ENCODE results near the gene AGRP.

The AGRP gene

DNA sequence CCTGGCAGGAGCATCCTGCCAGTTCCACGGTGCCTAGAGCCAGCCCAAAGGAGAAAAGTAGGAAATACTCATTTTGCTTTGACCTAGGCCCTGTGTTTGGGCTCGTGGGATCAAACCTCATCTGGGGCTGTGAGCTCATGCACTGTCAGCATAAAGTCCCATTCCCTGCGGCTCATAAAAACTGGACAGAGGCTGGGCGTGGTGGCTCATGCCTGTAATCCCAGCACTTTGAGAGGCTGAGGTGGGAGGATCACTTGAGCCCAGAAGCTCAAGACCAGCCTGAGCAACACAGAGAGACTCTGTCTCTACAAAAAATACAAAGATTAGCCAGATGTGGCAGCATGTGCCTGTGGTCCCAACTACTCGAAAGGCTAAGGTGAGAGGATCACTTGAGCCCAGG is 20.3 kb downstream of the AGRP start:
- DNase-seq, result no peak

DNA sequence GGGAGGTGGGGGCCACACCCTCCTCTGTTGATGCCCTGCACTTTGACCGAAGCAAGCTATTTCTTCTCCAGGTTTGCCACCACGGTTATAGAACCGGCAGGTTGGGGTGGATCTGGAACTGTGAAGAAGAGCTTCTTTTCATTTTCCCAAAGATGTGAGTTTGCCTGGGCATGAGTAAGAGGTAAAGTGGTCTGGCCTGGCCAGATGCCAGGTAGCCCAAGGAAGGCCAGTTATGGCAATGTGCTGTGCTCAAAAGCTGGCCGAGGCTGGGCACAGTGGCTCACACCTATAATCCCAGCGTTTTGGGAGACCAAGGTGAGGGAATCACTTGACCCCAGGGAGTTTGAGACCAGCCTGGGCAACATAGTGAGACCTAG is 21.1 kb downstream of the AGRP start:
- DNase-seq, result no peak

DNA sequence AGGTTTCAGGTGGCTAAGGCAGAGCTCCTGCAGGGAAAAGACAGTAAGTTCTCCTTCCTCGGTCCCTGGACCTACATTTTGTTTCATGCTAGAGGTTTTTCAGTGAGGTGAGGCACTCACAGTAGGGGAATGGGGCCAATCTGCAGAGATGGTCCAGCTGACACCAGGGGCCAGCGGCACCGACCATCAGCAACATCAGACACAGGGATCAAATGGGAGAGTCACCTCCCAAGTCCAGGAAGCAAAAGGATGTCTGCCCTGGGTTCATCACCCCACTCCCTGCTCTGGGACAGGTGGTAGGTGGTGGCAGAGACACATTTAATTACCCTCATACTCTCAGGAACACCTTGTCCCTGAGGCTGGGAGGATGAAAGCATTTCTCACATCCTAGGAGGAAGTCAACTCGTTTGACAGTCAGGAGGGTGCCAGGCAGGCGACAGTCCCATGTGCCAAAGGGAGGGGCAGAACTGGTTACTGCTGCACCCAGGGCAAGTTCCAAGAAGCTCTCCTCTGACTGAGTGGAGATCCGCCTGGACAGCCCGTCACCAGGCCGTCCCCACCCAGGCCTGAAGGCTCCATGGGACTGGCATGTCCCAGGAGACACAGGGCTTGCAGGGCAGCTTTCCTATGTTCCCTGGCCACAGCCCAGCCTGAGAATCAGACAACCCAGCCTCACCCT is 21.6 kb downstream of the AGRP start:
- DNase-seq, result no peak

DNA sequence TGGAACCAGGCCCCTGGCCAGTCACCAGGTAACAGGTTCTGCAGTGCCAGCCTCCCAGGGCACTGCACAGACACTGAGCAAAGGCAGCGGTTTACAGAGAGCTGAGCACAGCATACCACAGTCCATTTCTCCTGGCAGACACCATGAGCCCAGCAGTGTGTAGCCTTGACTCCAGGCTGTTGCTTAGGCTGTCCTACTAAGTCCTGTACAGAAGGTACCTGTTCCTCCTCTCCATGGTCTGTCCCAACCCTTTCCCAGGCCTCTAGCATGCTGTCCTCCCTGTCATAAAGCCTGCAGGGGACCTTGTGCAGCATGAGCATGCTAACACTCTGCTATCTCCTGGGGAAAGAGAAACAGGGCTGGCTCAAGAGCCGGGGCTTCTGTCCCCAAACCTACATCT is 22.4 kb downstream of the AGRP start:
- DNase-seq, result no peak

DNA sequence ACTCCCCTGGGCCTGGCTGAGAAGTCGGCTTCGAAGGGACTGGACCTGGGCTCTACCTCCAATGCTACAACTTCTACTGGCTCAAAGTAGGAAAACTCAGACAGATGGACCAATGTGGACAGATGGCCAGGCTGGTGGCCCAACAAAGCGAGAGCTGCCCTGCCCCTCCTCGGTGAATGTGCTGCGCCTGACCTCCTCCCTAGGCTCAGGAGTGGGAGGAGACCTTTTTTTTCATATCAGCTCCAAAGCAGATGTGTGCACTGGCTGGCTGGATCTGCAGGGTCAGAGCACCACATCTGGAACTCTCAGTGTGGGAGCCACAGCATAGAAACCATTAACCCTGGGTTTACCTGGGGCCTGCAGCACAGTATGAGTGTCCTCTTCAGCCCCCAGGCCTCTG is 23.2 kb downstream of the AGRP start:
- DNase-seq, result no peak

DNA sequence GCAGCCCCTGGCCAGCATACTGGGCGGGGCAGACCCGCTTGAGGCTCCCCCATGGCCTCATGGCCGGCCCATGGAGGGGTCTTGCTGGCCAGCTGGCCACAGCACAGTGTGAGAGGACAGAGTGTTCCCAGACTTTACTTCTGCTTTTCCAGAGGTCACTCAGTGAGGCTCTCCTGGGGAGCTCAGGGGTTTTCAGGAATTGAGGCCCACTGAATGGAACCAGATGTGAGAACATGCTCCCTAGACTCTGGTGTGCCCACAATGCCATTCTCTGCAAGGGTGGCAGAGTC is 23.5 kb downstream of the AGRP start:
- no peak for DNase-seq

DNA sequence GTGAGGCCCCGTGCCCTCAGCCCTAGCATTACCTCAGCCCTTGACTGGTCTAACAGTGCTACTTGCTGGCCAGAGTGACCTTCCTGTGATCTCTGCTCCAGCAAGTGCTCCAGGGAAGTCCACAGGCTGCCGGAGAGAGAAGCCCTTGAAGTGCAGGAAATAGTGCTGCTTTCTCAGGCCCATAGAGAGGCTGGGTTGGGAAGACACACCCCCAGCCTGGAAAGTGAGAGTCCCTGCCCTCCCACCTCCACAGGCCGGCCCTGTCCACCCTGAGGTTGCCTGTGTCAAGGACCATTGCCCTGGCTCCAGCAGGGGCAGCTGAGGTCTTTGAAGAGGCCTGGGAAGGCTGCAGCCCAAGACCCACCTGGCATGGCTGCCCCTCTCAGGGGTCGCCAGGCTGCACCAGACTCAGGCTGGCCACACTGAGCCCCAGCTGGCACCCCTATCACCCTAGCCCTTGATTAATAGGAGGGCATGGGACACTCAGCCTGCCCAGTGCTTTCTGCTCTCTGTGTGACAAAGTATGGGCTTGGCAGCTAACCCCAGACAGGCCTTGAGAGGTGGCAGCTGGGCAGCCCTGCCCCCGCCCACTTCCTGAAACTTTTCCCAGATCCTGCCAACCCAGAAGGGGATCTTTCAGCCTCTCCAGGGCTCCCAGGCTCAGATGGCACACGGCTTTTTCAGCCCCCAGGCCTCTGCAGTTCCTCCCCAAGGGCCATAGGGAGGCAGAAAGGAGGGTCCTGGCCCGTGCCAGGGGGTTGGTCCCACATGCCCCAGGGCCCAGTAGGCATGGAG is 24.1 kb downstream of the AGRP start:
- no peak for DNase-seq

DNA sequence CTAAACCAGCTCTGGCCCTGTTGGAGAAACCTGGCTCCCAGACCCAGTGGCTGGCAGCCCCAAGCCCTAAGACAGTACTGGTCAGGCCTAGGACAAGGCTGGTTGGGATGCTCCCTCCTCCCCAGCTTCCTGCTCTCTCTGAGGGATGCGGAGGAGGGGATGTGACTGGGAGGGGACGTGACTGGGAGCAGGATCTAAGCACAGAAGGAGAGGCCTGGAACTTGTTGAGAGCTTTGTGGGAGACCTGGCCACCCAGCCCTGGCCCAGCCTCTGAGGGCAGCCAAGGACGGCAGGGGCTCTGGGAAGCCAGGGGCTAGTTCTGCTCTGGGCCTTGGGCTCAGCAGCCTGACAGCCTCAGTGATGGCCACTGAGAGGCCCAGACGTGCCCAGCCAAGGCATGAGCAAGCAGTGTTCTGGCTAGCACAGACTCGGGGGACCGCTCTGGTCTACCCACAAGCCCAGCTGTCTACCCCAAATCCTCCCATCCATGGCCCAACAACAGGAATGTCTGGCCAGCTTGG is 25.2 kb downstream of the AGRP start:
- no peak for DNase-seq

DNA sequence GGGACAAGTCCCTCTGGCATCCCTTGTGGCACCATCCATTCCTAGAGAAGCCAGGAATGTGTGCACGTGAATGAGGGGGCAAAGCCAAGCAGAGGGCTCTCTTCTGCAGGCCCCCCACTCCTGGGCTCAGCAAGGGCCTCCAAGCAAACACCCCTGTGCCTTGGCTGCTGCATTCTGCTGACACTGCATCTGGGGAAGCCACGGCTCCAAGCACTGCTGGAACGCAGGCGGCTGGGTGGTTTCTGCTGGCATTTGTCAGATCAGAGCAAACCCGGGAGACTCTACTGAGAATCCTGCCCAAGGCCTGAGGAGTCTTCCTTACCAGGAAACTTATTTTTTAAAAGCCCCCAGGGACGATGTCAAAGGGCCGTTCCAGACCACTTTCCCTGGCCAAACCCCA is 25.7 kb downstream of the AGRP start:
- no peak for DNase-seq

DNA sequence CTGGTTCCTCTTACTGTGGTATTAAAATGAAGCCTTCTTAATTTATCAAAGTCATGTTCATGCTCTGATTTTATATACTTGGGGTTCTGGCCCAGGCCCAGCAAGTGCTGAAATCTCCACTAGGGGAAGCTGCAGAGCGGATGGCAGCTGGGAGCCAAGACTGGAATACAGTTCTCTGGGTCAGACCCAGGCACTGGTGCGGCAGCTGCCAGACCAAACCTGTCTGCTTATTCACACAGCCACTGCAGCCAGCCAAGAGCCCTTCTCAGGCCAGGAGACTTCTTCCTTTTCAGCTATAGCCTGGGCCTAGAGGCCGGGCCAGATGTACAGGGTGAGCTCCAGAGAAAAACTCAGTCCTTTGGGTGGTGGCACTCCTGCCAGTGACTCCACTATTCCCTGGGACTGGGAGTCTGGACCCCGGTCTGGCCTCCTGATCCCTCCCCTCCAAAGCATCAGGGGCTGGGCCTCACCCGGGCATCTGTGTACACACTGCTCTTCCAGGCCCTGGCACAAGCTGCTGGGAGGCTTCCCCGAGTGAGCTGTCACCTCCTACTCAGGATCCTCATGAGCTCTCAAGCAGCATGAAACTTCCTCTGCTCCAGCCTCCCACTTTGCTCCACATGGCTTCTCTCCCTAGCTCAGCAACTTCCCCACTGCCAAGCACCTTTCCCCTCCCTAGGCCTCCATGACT is 26.8 kb downstream of the AGRP start:
- peak; percentile 56 to 84 for DNase-seq

DNA sequence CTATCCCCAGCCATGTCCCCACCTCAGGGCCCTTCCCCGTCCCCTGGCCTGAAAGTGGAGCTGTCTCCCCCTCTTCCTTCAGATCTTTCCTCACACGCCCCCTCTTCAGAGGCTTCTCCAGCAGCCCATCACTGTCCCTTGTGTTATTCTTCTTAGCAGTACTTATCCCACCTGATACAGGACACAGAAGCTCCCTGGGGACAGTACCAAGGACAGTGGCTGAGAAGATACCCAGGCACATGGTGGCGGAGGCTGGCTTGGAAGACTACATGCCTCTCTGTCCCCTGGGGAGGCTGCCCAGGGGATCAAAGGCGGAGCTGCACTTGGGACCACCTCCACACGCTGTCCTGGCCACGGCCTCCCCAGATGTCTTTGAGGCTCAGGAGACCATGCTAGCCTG is 28.5 kb downstream of the AGRP start:
- DNase-seq, result no peak

DNA sequence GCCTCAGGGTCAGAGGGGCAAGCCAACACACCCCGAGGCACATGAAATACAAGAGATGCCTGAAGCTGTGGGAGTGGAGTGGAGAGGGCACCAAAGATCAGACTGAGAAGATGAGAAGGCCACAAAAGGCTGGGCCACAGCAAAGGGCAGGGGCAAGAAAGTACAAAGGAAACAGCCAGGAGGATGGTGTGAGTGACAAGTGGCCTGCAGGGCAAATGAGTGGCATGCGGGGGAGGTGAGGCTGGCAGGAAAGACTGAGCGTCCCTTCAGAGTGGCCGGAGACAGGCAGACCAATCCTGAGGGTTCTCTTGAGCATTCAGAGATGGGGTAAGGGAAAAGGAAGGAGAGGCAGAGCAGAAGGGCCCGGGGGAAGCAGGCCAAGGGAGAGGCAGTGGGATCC is 29.2 kb downstream of the AGRP start:
- DNase-seq, result no peak

DNA sequence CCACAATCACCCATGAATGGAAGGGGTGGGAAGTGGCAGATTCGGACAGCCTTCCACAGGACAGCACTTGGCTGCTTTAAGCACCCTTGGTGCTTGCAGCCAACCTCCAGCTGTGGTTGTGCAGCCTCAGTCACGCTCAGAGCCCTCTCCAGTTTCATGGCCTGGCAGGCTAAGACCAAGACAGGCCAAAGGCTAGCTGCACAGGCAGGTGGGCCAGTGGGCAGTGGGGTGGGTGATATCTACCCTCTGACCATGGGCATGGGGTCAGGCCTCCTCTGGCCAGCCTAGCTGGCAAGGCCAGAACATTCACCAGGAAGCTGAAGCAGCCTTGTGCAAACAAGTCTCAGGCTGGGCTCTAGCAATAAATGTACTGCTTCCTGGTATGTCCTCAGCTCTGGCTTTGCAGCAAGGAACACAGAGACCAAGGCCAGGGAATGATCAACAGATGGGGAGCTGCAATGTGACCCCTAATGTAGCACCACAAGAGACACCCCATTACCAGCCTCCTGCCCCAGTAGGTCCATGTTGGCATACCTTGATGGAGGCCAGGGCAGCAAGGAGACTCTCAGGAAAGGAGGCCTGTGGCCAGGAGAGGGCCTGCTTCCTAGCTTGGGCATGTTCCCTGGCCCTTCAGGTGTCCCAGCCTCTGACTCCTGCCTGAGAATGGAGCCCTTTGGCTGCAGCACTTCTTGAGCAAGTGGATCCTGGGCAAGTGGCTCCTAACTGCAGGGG is 31.5 kb downstream of the AGRP start:
- DNase-seq, result no peak

DNA sequence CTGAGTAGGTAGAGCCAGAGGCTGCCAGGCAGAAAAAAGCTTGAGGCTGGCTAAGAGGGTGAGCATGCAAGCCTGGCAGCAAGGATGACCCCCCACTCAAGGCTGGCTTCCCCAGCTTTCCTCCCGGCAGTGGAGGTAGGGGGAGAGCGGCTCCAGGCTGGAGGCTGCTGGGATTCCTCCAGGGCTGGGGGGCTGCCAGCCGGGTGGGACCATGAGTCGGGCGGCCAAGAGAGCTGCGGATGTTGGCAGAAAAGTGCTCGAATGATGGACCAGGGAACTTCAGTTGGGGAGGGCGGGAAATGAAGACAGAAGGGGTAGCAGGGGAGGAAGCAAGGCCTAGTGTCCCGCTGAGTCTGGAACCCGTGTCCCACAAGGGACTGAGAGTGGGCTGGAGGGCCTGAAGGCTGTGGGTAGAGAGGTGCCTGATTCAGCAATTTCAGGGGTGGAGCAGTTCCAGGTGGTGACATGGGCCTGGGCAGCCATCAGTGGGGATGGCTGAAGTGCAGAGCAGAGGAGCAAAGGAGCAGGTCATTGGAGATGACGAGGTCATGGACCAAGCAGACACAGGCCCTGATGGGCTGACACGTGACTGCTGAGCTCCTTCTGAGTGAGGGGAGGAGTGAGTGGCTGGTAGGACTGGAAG is 32.2 kb downstream of the AGRP start:
- DNase-seq, result no peak

DNA sequence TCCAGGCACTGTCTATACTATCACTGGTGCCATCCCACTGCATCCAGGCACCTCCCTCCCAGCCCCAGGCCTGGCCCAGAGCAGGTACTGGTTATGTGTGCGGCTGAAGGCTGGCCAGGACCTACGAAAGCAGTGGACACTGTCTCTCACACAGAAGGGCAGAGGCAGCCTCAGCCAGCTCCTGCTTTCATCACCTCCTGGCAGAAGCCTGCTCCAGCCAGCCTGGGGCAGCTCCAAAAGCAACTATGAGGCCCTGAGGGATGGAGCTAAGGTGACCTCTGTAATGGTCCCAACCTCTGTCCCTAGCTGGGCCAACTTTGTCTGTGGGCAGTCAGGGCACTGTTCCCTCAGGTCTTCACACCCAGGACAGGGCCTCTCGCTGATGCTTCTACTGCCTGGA is 33.6 kb downstream of the AGRP start:
- DNase-seq, result no peak

DNA sequence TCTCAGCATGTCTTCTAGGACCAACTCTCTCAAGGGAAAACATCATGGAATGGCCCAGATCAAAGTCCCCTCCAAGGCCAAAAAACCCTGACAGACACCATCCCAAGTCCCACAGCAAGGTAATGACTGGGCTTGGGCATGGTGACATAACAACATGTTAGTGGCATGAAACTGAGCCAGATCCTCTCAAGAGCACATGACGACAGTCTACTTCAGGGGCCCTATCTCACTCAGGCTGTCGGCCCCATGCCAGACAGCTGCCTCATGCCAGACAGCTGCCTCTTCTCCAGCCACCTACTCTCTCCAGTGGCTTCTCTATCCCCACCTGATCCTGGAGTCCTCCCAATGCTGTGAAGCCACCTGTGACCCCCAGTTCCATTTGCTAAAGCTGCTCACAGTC is 34.0 kb downstream of the AGRP start:
- DNase-seq, result no peak

DNA sequence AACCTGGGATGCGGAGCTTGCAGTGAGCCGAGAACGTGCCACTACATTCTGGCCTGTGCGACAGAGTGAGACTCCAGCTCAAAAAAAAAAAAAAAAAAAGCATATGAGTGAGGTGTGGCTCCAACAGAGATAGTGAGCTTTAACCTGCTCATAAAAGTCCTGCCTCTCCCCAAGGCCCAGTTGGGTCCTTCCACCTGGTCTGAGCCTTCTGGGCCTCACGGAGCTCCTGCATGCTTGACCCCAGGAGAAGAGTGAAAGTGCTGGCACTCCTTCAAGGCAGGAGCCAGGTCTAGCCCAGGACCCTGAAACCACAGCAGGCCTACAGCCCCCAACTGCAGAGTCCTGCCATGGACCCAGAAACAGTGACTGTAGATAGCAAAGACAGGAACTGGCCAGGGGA is 34.8 kb downstream of the AGRP start:
- no peak for DNase-seq

DNA sequence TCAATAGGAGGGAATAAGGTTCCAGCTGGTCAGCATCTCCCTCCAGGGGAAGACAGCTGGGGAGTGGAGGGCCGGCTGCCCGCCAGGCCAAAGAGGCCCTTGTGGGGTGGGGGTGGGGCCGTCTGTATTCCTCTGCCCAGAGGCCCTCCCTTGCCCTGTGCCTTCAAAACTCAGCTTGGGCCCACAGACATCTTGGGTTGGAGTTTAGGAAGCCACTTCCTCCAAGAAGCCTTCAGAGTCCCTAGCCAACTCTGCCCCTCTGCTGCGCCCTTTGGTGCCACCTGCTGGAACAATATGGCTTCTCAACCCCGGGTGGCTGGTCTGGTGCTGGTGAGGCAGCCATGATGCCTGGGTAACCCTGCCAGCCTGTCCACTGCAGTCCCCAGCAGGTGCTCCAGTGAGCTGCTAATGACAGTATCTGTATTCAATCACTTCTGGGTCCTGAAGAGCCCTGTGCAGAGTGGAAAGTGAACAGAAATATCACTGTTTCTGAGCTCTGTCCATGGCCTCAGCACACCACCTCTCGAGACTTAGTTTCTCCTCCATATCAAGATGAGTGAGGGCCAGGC is 35.8 kb downstream of the AGRP start:
- peak; percentile 69 to 78 for DNase-seq

DNA sequence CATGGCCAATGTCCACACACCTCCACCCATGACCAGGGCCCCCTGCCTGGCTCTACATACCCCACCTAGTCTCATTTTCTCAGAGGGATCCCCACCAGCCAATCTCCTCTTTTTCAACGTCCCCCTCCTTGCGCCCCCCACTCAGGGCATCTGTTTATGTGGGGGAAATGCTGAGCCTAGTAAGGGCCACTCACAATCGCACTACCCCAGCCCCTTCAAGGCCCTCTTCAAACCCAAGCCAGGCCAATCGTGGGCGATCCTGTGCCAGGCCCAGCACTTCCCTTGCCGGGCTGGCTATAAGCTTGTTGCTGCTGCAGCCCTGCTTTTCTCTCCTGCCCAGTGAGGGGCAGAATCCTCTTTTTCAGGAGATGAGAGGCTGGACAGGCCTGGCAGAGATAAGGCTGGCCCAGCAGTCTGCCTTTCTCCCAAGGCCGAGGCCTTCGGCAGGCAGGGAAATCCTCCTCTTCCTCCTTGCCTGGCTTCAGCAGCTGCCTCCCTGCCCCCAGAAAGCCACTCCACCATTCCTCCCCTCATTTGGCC is 36.3 kb downstream of the AGRP start:
- DNase-seq, result no peak

DNA sequence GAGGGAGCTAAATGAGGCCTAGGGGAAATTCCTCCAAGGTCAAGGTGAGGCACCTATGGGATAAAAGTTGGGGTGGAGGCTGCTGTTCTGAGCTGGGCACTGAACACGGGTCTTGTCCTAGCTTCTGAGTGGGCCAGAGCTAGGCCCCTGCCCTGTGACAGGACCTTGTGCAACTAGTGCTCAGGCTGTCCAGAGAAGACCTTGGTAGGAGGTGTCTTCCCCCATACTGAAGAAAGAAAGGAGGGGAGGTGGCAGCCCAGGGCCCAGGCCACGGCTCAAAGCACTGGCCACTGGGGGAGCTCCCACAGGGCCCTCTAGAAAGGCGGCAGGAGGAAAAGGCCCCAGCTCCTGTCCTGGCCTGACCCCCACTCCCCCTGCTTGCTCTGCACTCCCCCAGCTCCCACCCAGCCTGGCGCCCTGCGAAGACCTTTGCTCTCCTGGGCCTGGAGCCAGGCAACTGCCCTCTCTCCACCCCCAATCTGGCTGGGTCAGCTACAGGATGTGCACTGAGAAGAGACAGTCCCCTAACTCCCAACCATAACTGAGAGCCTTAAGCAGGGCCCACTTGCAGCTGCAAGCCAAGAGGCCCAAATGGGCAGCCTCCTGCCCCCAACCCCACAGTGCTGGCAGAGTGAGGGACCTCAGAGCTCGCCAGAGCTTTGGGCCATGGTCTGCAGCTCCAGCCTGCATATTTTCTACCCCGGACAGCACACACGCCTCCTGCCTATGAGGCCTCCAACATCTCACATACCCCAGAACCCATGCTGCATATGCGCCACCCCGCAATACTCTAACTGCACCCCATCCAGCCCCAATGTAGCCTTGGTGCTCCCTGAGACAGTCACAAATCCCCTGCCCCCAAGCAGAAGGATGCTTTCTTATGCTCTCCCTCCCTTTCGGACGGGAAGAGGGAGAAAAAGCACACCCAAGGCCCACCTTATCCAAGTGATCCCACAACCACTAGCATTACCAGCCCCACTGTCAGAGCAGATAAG is 37.1 kb downstream of the AGRP start:
- no peak for DNase-seq

DNA sequence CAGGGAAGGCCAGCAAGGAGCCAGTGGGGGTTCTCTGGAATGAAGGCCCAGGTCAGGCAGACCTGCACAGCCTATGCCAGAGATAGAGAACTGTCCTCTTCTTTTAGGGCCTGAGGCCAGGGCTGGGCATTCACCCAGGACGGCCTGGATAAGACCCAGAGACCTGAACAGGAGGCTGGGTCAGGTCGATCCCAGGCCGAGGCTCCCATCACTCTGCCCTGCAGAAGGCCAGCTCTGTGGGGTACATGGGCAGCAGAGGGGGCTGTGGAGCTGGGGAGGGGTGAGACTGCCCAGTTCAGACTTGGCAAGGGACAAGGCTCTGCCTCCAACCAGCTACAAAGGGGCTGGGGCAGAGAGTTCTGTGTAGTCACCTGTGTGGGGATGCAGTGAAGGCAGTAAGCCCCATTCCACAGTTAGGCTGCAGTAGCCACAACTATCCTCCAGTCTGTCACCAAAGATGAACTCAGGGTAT is 37.9 kb downstream of the AGRP start:
- DNase-seq, result no peak

All from inflammatory macrophage (primary cell).